Breast epithelium (tissue), 3 donors: ENCODE data around the gene ATP10B.

Experiments
- POLR2A ChIP-seq: fragments of 450-650 bp; IDR thresholded peaks from one replicate; pipeline ENCODE4 v1.6.1; 2016; ENCODE audit warnings: antibody characterized with exemption, mild to moderate bottlenecking, moderate library complexity
- TF ChIP-seq, protein P1 (sequence below), 3 donors: fragments of 450-650 bp; IDR thresholded peaks; one replicate each; pipeline ENCODE4 v1.5.1; 2016 to 2017; ENCODE audit warnings: antibody characterized with exemption in 3 of 3, mild to moderate bottlenecking in 3 of 3, moderate library complexity in 3 of 3

DNA sequence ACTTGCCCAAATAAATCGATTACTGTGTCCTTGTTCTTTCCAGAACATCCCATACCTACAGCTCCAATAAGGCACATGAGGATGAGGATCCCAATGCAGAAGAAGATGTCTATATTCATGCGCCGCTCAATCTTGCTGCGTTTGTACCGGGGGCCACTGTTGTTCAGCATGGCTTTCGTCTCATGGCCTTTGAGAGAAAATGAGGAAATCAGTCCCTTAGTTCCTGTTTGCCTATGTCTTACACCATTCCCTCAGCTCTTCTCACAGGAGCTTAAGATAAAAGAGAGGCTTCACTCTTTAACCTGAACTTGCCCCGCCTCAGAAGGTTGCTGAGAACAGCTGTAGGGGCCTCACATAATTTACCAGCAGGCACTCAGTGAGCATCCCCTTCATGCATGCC, 211.6 kb downstream of the ATP10B start:
- TF ChIP-seq, protein P1, sequence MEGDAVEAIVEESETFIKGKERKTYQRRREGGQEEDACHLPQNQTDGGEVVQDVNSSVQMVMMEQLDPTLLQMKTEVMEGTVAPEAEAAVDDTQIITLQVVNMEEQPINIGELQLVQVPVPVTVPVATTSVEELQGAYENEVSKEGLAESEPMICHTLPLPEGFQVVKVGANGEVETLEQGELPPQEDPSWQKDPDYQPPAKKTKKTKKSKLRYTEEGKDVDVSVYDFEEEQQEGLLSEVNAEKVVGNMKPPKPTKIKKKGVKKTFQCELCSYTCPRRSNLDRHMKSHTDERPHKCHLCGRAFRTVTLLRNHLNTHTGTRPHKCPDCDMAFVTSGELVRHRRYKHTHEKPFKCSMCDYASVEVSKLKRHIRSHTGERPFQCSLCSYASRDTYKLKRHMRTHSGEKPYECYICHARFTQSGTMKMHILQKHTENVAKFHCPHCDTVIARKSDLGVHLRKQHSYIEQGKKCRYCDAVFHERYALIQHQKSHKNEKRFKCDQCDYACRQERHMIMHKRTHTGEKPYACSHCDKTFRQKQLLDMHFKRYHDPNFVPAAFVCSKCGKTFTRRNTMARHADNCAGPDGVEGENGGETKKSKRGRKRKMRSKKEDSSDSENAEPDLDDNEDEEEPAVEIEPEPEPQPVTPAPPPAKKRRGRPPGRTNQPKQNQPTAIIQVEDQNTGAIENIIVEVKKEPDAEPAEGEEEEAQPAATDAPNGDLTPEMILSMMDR (IDR thresholded peaks at IDR 0.05), result no peak
- no peak for TF ChIP-seq POLR2A
